Prostate gland (tissue), 2 donors: ENCODE results near the gene PRKCQ.

Source experiments
- POLR2A ChIP-seq: fragments of 450-650 bp; IDR thresholded peaks from one replicate; pipeline ENCODE4 v1.6.1; 2016; ENCODE audit warnings: antibody characterized with exemption, mild to moderate bottlenecking
- POLR2AphosphoS5 ChIP-seq: sonication (generic); formaldehyde crosslinking; IDR thresholded peaks from one replicate; pipeline ENCODE4 v1.6.1; 2017; ENCODE audit warnings: antibody characterized with exemption
- TF ChIP-seq, protein P1 (sequence below), 4 experiments: fragments of 200-600 bp in 2 of 4; fragments of 450-650 bp in 2 of 4; sonication (generic) in 2 of 4; IDR thresholded peaks; 1 replicate in 3 of 4; 2 replicates in 1 of 4; pipeline ENCODE4 v1.5.1; 2016 to 2019; ENCODE audit warnings: antibody characterized with exemption in 4 of 4, mild to moderate bottlenecking in 2 of 4, moderate library complexity in 2 of 4

DNA sequence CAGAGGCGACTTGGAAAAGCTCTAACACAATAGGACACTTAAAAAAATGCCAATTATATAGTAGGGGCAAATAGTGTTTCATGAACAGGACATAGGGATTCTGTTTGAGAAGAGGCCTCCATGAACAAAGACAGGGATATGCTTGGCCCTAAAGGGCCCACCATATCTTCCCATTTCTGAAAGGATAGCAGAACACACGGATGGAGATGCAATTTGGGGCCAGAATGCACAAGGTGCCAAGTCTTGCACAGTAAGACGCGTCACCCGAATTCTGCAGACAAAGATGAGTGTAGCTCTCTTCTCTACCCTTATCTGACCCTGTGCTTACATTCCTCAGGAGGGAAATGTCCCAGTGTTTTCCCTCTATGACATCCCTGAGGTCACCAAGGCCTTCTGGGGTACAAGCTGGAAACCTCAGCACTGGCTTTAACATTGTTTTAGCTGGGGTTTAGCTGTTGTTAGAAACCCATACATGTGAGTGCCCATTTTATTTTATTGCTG is 12.8 kb downstream of the PRKCQ start:
- TF ChIP-seq, protein P1, sequence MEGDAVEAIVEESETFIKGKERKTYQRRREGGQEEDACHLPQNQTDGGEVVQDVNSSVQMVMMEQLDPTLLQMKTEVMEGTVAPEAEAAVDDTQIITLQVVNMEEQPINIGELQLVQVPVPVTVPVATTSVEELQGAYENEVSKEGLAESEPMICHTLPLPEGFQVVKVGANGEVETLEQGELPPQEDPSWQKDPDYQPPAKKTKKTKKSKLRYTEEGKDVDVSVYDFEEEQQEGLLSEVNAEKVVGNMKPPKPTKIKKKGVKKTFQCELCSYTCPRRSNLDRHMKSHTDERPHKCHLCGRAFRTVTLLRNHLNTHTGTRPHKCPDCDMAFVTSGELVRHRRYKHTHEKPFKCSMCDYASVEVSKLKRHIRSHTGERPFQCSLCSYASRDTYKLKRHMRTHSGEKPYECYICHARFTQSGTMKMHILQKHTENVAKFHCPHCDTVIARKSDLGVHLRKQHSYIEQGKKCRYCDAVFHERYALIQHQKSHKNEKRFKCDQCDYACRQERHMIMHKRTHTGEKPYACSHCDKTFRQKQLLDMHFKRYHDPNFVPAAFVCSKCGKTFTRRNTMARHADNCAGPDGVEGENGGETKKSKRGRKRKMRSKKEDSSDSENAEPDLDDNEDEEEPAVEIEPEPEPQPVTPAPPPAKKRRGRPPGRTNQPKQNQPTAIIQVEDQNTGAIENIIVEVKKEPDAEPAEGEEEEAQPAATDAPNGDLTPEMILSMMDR (IDR thresholded peaks at IDR 0.05), result no peak
- no peak for TF ChIP-seq POLR2A
- TF ChIP-seq POLR2AphosphoS5, result no peak
